ENCODE measurements around the gene PRSS38. TPM values are rescaled to one million over a fixed set of nuclear protein-coding genes. Genes with fewer than 3 reads are reported as not detected.

The PRSS38 gene
- total RNA-seq, 2 donors from 2014 or later = not detected

GRCh38 chr1:227785094-227785804 is 30.2 kb upstream of the PRSS38 start:
- no peak for DNase-seq
- H3K36me3 Mint-ChIP-seq (ENCODE audit: low read depth) = peaks cover 2% of the 10 kb centered on the region

DNA sequence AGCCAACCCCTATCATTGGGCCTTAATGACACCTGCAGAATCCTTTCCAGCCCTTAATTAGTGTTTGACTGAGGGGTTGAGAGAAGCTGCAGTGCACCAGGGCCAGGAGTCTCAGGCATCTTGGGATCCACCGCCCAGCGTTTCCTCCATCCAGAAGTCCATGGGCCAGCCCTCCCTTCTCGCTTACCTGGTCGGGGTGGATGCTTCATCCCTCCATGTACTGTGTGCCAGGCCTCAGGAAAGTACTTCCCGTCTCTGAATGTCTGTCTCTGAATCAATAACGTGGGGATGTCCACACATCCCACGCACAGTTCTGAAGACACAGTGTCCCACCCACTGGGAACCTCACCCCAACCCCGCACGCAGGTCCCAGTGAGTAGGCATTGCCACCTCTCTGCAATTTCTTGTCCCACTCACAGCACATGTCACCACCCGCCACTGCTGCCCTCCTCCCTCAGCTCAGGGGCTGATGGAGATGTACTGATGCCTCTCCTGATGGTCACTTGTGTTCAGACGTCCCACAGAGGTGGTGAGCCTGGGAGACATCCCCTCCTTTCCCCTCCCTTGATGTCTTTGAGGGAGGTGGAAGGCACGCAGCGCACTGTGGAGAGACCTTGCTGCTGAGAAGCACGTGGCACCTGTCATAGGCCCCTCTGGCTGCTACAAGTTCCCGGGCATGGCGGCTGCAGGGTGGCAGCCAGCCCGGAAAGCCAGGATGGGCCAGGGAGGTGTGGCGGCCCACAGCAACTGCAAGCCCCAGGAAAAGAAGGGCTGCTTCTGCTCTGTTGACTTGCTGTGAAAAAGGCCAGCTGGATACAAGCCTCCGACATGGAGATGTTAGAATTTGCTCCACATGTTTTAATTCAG is 29.4 kb upstream of the PRSS38 start:
- ATAC-seq = no peak
- H3K4me3 Mint-ChIP-seq = peak overlapping the region; percentile 88
- H3K36me3 Mint-ChIP-seq (ENCODE audit: low read depth) = no peaks in the 10 kb centered on the region
- no peak for DNase-seq
- H3K4me1 Mint-ChIP-seq = peaks cover 12% of the 10 kb centered on the region
- H3K27me3 Mint-ChIP-seq = no peaks in the 10 kb centered on the region
- H3K9me3 ChIP-seq (ENCODE audit: control insufficient read depth, low read length, poor library complexity, severe bottlenecking) = no peaks in the 10 kb centered on the region
- H3K27ac Mint-ChIP-seq = peak overlapping the region; percentile 39

More at GRCh38 chr1:227785094-227785804, 30.2 kb upstream of the PRSS38 start:
- ATAC-seq = no peak
- no peaks in the 10 kb centered on the region for H3K9me3 ChIP-seq (ENCODE audit: control insufficient read depth, low read length, poor library complexity, severe bottlenecking)
- peak overlapping the region; percentile 28 for H3K4me3 Mint-ChIP-seq
- H3K27me3 Mint-ChIP-seq = no peaks in the 10 kb centered on the region
- H3K27ac Mint-ChIP-seq = no peak overlapping the region
- H3K4me1 Mint-ChIP-seq = peaks cover 12% of the 10 kb centered on the region

- H3K27ac Mint-ChIP-seq = peak overlapping the region; percentile 54
- H3K4me1 Mint-ChIP-seq = peaks cover 18% of the 10 kb centered on the region
- no peak for ATAC-seq
- no peaks in the 10 kb centered on the region for H3K36me3 Mint-ChIP-seq (ENCODE audit: low read depth)
- peak overlapping the region; percentile 88 for H3K4me3 Mint-ChIP-seq
- H3K9me3 ChIP-seq (ENCODE audit: control insufficient read depth, low read length, poor library complexity, severe bottlenecking) = no peaks in the 10 kb centered on the region
- no peaks in the 10 kb centered on the region for H3K27me3 Mint-ChIP-seq
- DNase-seq = no peak
Measured at GRCh38 chr1:227786673-227787512, 28.6 kb upstream of the PRSS38 start.

- H3K9me3 ChIP-seq (ENCODE audit: control insufficient read depth, low read length, poor library complexity, severe bottlenecking) = no peaks in the 10 kb centered on the region
- Mint-ChIP-seq H3K27me3 (no peaks in the 10 kb centered on the region), H3K36me3 (ENCODE audit: low read depth) (no peaks in the 10 kb centered on the region), H3K4me3 (peak overlapping the region; percentile 88), H3K4me1 (peaks cover 21% of the 10 kb centered on the region), H3K27ac (peak overlapping the region; percentile 54)
- ATAC-seq (peak; percentile 95), DNase-seq (peak; percentile 88 to 99 (median 97))
Measured at GRCh38 chr1:227787513-227788270, 27.8 kb upstream of the PRSS38 start.

- H3K27ac Mint-ChIP-seq = peak overlapping the region; percentile 54
- peak overlapping the region; percentile 88 for H3K4me3 Mint-ChIP-seq
- DNase-seq (peak in 1 of 3 donors; percentile 55), ATAC-seq (peak; percentile 69)
- no peaks in the 10 kb centered on the region for H3K36me3 Mint-ChIP-seq (ENCODE audit: low read depth)
- peaks cover 21% of the 10 kb centered on the region for H3K4me1 Mint-ChIP-seq
- no peaks in the 10 kb centered on the region for H3K27me3 Mint-ChIP-seq
- H3K9me3 ChIP-seq (ENCODE audit: control insufficient read depth, low read length, poor library complexity, severe bottlenecking) = no peaks in the 10 kb centered on the region
Measured at GRCh38 chr1:227788271-227789083, 27.0 kb upstream of the PRSS38 start.

DNA sequence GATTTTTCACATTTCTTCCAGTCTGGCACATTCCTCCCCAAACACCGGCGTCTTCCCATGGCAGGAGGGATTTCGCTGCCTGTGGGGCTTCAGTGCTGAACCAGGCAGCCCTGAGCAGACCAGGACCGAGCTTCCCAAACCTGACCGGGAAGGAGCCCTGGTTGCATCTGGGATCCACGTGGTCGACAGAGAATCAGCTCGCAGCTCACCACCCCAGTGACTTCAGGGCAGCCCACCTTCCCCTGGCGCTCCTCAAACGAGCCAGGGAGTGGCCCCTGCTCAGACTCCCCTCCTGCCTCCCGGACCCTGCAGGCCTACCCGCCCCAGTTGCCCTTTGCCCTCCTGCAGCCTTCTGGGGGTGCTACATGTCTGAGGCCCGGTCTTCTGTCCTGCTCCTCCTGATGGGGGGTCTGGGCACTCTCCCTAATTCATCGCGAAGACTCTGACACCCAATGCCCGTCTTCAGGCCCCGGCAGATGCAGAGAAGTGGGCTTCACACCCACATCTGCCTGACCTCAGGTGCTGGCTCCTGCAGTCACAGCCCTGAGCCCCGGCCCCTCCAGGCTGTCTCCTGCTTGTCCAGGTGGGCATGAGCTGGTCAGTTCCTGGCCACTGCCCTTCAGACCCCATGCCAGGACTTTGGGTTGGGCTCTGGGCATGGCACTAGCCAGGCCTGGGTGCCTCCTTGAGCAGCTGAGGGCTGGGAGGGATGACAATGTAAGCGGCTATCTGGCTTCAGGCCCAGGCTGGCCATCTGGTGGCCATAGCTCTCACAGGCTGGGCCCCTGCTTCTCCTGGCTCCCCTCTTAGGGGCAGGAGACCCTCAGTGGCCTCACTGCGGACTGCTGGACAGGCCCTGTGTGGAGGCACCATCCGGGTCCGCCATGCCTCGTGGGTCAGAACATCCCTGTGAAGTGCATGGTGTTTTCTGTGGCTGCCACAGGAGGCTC is 26.1 kb upstream of the PRSS38 start:
- Mint-ChIP-seq H3K27me3 (peaks cover 2% of the 10 kb centered on the region), H3K27ac (peak overlapping the region; percentile 24), H3K36me3 (ENCODE audit: low read depth) (no peaks in the 10 kb centered on the region), H3K4me3 (peak overlapping the region; percentile 88), H3K4me1 (peaks cover 21% of the 10 kb centered on the region)
- DNase-seq (no peak), ATAC-seq (no peak)
- H3K9me3 ChIP-seq (ENCODE audit: control insufficient read depth, low read length, poor library complexity, severe bottlenecking) = no peaks in the 10 kb centered on the region

- H3K9me3 ChIP-seq (ENCODE audit: control insufficient read depth, low read length, poor library complexity, severe bottlenecking) = no peaks in the 10 kb centered on the region
- ATAC-seq = no peak
- no peak overlapping the region for H3K27ac Mint-ChIP-seq
- DNase-seq = no peak
- no peak overlapping the region for H3K4me3 Mint-ChIP-seq
- no peaks in the 10 kb centered on the region for H3K36me3 Mint-ChIP-seq (ENCODE audit: low read depth)
- peaks cover 23% of the 10 kb centered on the region for H3K4me1 Mint-ChIP-seq
- peaks cover 5% of the 10 kb centered on the region for H3K27me3 Mint-ChIP-seq
Measured at GRCh38 chr1:227790034-227790400, 25.5 kb upstream of the PRSS38 start.

- ATAC-seq (no peak), DNase-seq (no peak)
- Mint-ChIP-seq H3K4me1 (peaks cover 23% of the 10 kb centered on the region), H3K36me3 (ENCODE audit: low read depth) (no peaks in the 10 kb centered on the region), H3K27ac (no peak overlapping the region), H3K4me3 (no peak overlapping the region), H3K27me3 (peaks cover 5% of the 10 kb centered on the region)
- H3K9me3 ChIP-seq (ENCODE audit: control insufficient read depth, low read length, poor library complexity, severe bottlenecking) = no peaks in the 10 kb centered on the region
Measured at GRCh38 chr1:227790868-227791267, 24.6 kb upstream of the PRSS38 start.

DNA sequence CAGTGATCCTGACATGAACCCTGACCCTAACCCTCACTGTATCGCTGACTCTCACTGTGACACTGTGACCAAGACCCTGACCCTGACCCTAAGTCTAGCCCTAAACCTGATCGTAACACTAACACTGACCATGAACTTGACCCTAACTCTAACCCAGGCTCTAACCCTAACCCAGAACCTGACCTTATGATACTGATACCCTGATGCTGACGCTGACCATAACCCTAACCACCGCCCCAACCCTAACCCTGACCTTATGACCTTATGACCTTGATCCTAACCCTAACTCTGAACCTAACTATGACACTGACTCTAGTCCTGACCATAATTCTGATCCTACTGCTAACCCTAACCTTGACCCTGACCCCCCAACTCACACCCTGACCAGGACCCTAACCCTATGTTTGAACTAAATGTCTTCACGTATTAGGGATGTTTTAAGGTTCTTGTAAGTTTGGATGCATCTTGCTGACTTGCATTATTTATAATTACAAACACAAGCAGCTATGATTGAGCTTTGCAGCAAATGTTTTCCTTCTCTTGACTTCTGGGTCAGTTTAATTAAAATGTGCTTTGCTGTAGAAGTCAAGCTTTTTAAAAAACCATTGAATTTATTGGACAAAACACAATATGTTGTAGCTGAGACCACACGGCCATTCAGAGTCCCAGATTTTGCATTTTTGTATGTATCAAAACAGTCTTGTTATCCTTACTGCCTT is 23.9 kb upstream of the PRSS38 start:
- Mint-ChIP-seq H3K4me3 (no peak overlapping the region), H3K27ac (no peak overlapping the region), H3K4me1 (peaks cover 21% of the 10 kb centered on the region), H3K36me3 (ENCODE audit: low read depth) (no peaks in the 10 kb centered on the region), H3K27me3 (peaks cover 5% of the 10 kb centered on the region)
- ATAC-seq = no peak
- no peaks in the 10 kb centered on the region for H3K9me3 ChIP-seq (ENCODE audit: control insufficient read depth, low read length, poor library complexity, severe bottlenecking)
- no peak for DNase-seq

GRCh38 chr1:227792216-227793078 is 23.0 kb upstream of the PRSS38 start:
- ATAC-seq (no peak), DNase-seq (no peak)
- Mint-ChIP-seq H3K27ac (no peak overlapping the region), H3K27me3 (peaks cover 5% of the 10 kb centered on the region), H3K4me1 (peaks cover 15% of the 10 kb centered on the region), H3K4me3 (no peak overlapping the region), H3K36me3 (ENCODE audit: low read depth) (no peaks in the 10 kb centered on the region)
- no peaks in the 10 kb centered on the region for H3K9me3 ChIP-seq (ENCODE audit: control insufficient read depth, low read length, poor library complexity, severe bottlenecking)
